ENCODE measurements around the gene KCNK18.

The KCNK18 gene

GRCh38 chr10:117248750-117249465, 51.6 kb downstream of the KCNK18 start:
- no peak for TF ChIP-seq CTCF (IDR thresholded peaks at IDR 0.05; ENCODE audit: borderline replicate concordance, control extremely low read depth, extremely low read depth, insufficient read depth, missing control alignments)
- in situ Hi-C loops (cut with MboI; ENCODE audit: low sequenced_read_pairs, unreplicated experiment): no loop called here
- no peak for DNase-seq (ENCODE audit: low spot score)

- in situ Hi-C loops (cut with MboI; ENCODE audit: low sequenced_read_pairs, unreplicated experiment): no loop called here
- DNase-seq (ENCODE audit: low spot score): no peak
- TF ChIP-seq CTCF (IDR thresholded peaks at IDR 0.05; ENCODE audit: borderline replicate concordance, control extremely low read depth, extremely low read depth, insufficient read depth, missing control alignments): no peak
Measured at GRCh38 chr10:117249493-117250093, 52.3 kb downstream of the KCNK18 start.

GRCh38 chr10:117250411-117250810, 53.1 kb downstream of the KCNK18 start:
- no peak for TF ChIP-seq CTCF (IDR thresholded peaks at IDR 0.05; ENCODE audit: borderline replicate concordance, control extremely low read depth, extremely low read depth, insufficient read depth, missing control alignments)
- in situ Hi-C loops (cut with MboI; ENCODE audit: low sequenced_read_pairs, unreplicated experiment): no loop called here
- no peak for DNase-seq (ENCODE audit: low spot score)

GRCh38 chr10:117253908-117254307, 56.6 kb downstream of the KCNK18 start:
- in situ Hi-C loops (cut with MboI; ENCODE audit: low sequenced_read_pairs, unreplicated experiment): no loop called here
- DNase-seq (ENCODE audit: low spot score): no peak
- TF ChIP-seq CTCF (IDR thresholded peaks at IDR 0.05; ENCODE audit: borderline replicate concordance, control extremely low read depth, extremely low read depth, insufficient read depth, missing control alignments): no peak

GRCh38 chr10:117254338-117254737, 57.0 kb downstream of the KCNK18 start:
- in situ Hi-C loops (cut with MboI; ENCODE audit: low sequenced_read_pairs, unreplicated experiment): no loop called here
- DNase-seq (ENCODE audit: low spot score): no peak
- TF ChIP-seq CTCF (IDR thresholded peaks at IDR 0.05; ENCODE audit: borderline replicate concordance, control extremely low read depth, extremely low read depth, insufficient read depth, missing control alignments): no peak

GRCh38 chr10:117254774-117255735, 57.8 kb downstream of the KCNK18 start:
- in situ Hi-C loops (cut with MboI; ENCODE audit: low sequenced_read_pairs, unreplicated experiment): no loop called here
- DNase-seq (ENCODE audit: low spot score): no peak
- no peak for TF ChIP-seq CTCF (IDR thresholded peaks at IDR 0.05; ENCODE audit: borderline replicate concordance, control extremely low read depth, extremely low read depth, insufficient read depth, missing control alignments)

Measured in GM13976 (cell line).